Activated naive CD4-positive, alpha-beta T cell treated with Interleukin-2 at 50 U/mL for 16 hours (primary cell): ENCODE results near the gene ADAM10.

Source experiments
- DNase-seq: peaks from one replicate; pipeline ENCODE4 v3.0.0-alpha.2; 2020

Gene ADAM10

DNA sequence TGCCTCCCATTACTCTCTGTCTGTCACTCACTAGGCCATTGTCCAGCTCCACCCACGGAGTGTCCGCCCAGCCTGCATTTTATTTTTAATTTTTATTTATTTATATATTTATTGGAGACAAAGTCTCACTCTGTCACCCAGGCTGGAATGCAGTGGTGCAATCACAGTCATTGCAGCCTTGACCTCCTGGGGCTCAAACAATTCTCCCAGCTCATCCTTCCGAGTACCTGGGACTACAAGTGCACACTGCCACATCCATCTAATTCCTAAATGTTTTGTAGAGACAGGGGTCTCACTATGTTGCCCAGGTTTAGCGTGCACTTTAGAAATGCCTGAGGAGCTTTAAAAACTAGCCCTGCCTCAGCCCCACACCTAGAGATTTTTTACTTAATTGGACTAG lies 176.2 kb downstream of the ADAM10 start:
- no peak for DNase-seq

- DNase-seq = no peak
Observed at GRCh38 chr15:58572521-58572920, 177.0 kb downstream of the ADAM10 start.

DNA sequence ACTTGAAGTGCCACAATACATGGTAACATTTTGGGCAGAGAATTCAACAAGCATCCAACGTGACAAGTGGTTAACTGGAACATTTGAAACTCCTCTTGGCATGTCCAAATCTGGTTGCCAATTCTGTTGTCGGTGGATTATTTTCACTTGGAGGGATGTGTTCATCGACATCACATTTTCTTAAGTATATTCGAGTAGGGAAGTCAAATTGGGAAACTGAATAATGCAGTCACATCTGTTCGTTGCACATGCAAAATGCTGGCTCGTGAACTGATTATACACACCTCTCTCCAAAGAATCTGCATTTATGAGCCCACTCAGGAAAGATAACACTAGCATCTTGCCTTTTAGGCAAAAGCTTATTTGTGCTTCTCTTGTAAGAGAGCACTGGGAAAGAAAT lies 178.0 kb downstream of the ADAM10 start:
- DNase-seq = no peak

- no peak for DNase-seq
Observed at GRCh38 chr15:58569455-58569854, 180.1 kb downstream of the ADAM10 start.

DNA sequence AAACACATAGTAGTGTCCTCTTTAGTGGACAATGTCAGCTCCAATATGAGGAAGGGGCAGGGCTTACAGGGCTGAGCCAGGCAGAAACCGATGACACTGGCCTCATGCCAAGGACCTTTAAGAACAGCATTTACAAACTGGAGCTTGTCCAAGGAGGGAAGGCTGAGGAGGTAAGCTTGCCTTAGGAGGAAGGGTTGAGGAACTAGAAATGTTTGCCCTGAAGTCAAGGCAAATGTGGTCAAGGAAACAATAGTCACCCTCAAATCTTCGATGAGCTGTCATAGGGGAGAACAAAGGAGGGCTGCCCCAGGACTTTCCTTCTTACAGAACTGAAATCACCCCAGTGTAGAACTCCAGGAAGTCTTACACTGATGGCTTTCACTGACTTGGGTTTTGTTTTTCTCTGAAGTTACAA lies 181.3 kb downstream of the ADAM10 start:
- DNase-seq = no peak

DNA sequence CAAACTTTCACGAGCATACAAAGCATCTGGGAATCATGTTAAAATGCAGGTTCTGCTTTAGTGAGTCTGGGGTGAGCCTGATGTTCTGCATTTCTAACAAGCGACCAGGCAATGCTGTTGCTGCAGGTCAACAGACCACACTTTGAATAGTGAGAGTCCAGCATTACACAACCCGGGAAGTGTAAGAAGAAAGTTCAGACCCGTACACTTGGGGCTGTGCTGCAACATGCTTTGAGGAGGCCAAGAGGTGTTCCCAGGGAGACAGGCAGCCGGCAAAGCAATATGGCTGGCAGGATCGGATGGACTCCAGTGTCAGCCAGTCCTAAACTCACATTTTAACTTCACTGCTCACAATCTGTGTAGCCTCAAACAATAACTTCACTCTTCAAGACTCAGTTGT lies 183.5 kb downstream of the ADAM10 start:
- DNase-seq = no peak

GRCh38 chr15:58565619-58566018 lies 183.9 kb downstream of the ADAM10 start:
- no peak for DNase-seq

GRCh38 chr15:58564981-58565380 lies 184.5 kb downstream of the ADAM10 start:
- no peak for DNase-seq

- no peak for DNase-seq
Observed at GRCh38 chr15:58562135-58562534, 187.4 kb downstream of the ADAM10 start.

DNA sequence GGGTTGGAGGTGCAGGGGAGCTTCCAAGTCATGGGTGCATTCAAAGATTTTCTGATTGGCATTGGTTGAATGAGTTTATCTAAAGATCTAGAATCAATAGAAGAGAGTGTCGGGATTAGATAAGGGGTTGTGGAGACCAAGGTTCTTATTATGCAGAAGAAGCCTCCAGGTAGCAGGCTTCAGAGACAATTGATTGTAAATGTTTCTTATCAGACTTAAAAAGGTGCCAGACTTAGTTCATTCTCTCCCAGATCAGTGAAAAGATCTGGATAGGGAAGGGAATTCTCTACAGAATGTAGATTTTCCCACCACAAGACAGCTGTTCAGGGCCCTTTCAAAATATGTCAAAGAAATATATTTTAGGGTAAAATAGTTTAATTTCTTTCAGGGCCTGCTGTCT lies 188.2 kb downstream of the ADAM10 start:
- DNase-seq = no peak

- no peak for DNase-seq
Observed at GRCh38 chr15:58559904-58560588, 189.5 kb downstream of the ADAM10 start.

- no peak for DNase-seq
Observed at GRCh38 chr15:58558777-58559176, 190.7 kb downstream of the ADAM10 start.

DNA sequence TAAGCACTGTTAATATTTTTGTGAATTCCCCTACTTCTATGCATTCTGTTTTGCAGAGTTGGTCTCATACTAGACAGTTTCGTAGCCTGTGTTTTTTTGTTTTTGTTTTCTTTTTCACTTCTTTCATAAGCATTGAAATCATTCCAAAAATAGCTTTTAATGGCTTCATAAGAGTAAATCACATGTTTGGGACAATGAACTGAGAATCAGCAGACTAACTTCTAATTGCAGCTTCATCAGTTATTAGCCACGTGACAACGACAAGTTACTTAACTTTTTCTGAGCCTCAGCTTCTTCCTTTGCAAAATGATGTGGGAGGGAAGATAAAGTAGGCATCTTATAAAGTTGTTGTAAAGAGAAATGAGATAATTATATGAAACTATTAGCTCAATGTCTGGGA lies 193.0 kb downstream of the ADAM10 start:
- no peak for DNase-seq

DNA sequence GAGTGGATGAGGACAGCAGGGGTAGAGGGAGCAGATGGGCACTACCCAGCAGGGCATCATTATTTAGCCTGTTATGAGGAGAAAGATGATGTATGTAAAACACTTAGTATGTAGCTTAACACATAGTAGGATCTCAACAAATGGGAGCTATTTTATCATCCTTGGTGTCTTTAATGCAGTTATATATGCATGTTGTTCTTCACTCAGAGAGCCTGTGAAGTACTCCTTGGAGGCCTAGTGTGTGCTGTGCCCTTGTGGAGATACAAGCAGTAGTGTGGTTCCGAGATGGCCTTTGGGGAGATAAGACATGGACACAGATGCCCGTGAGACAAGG lies 193.5 kb downstream of the ADAM10 start:
- DNase-seq = no peak

DNA sequence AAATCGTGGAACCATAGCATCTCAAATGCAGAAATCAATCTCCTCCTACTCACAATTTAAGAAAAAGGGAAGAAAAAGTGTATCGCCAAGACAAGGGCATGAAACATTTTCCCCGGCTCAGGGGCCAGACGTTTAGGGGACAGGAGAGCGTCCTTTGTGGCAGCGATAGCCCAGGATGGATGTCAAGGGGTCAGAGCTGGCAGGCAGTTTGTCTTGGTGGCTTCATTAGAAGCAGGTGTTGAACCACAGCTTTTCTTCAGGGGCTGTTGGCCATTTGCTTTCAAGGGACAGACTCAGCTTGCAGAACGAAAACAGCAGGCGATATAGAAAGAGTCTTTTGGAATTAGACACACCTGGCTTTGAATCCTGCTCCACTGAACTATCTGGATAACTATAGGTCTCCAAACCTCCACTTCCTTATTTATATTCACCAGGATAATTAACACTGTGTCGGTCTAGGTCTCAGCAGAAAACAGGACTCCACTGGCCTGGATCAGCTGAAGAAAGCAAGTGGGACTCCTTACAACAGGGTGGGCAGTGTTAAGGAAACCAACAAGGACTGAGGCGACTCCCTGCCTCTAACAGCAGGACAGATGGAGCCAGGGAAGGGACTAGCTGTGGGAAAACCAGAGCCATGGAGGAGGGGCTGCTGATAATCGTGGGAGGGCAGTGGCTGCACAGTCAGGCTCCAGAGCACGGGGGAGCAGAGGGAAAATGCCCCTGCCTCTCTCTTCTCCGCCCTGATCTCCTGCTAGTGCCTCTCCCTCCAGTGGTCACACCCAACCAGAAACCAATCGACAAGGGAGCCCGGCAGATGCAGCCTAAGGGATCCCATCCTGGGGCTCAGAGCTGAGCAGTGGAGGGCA lies 194.1 kb downstream of the ADAM10 start:
- DNase-seq = no peak

DNA sequence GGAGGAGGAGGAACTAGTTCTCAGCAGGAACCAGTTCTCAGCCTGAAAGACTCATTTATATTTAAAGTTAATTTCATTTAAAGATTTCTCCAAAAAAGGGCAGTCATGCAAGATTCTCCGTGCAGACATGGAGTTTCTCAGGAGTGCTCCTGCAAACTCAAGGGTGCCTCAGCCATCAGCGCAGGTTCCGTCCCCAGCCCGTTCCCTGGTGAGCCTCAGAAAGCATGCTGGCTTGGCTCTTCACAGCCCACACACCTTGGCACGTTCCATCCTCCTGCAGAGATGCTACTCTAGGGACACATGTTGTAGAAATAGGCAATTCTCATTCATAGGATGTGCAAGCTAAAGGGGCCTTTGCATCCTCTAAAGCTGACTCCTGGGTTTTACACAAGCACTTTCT lies 194.7 kb downstream of the ADAM10 start:
- no peak for DNase-seq

DNA sequence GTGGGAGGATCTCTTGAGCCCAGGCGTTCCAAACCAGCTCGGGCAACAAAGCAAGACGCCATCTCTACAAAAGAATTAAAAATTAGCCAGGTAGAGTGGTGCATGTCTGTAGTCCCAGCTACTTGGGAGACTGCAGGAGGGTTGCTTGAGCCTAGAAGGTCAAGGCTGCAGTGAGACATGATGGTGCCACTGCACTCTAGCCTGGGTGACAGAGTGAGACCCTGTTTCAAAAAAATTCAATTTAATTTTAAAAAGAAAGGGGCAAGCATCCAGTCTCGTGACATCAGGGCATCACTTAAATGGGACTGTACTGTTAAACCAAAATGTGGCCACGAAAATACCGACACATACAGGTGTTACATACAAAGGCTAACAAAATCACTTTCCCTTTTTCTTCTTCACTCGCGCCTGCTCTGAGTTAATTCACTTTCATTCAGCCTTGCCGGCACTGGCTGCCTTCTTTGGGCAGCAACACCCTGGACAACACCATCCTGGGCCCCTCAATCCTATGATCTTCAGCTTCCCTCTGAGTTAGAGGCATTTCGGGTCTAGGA lies 196.1 kb downstream of the ADAM10 start:
- no peak for DNase-seq

- DNase-seq = no peak
Observed at GRCh38 chr15:58552505-58553364, 196.8 kb downstream of the ADAM10 start.

DNA sequence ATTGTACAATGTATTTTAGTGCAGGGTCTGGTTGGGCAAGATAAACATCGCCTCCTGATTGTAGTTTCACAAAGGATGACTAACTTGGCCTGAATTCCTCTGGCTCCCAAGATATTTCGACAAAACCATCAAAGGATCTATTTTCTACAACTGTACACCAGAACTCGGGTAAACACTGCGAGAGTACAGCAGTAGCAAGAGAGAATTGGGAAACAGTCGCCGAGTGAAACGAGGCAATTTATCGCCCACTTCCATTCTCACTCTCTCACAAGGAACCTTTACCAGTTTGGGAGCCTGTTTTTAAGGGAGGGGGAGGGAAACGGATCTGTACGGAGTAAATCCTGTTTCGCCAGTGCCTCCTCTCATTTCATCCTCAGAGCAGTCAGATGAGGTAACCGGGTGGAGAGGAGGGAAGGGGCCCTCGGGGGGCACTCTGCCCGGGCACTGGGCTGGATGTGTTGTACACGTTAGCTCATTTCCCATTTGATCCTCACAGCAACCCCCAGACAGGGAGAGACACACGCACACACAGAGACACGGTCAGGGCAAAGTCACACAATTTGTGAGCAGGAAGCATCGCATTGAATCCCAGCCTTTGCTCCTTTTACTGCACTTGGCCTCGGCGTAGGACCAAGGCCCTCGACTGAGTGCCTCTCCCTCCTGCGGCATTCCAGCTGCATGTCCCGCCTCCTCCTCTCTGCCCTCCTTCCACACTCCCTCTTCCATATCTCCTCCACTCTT lies 197.6 kb downstream of the ADAM10 start:
- DNase-seq = no peak

DNA sequence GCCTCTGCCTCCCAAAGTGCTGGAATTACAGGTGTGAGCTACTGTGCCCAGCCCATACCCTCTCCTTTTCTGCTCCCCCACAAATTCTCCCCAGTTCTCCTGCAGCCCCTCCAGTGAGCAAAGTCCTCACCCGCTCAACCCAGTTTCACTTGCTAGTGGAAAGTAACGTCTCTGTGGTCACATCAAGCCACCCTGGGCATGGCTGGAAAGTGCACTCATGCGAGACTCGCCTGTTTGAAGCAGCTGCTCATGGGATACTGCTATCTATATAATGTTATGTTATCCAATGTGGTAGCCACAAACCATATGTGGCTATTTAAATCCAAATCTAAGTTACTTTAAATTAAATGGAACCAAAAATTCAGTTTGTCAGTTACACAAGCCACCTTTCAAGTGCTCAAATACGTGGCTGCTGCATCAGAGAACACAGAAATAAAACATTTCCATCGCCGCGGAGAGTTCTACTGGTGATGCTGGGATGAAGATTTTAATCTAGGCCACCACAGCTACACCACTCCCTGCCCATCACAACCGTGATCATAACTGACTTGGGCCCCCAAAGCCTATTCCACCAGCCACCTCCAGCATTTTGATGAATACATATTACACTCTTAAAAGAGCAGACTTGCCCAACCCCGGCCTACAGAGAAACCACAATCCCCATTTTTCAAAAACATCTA lies 198.3 kb downstream of the ADAM10 start:
- DNase-seq = no peak

DNA sequence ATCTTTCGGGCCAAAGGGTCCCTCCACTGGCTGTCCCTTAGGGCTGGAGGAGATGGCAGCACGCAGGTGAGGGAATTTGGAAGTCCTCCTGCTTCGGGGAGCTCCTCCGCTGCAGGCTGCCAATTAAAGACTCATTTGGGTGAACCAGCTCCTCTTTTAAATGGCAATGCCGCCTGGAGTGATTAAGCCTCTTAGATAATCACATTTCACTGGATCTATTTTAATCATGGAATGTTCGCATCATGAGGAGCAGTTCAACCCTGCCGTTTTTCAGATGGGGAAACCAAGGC lies 199.8 kb downstream of the ADAM10 start:
- no peak for DNase-seq
